Uterus (tissue), 4 donors: ENCODE results near the gene SERPINB2. TPM values are rescaled to one million over a fixed set of nuclear protein-coding genes. Genes with fewer than 3 reads are reported as not detected.
"Not testable (repeated sequence)": the region's sequence is repeated elsewhere in the genome, so short reads cannot be mapped to it uniquely, and the experiment has no call there.

Experiments used
- DNase-seq, 2 donors: peaks; one replicate each; pipeline ENCODE4 v3.0.0-alpha.2; 2019 to 2020
- H3K27ac ChIP-seq, 2 donors: fragments of 200-600 bp; sonication (generic); 1 replicate in 1 of 2; 2 replicates in 1 of 2; pipeline ENCODE4 v1.5.1; 2016 to 2018
- H3K27me3 ChIP-seq, 2 donors: fragments of 200-600 bp; sonication (generic); one replicate each; pipeline ENCODE4 v1.5.1; 2018 to 2019; ENCODE audit warnings: control low read depth in 1 of 2
- H3K36me3 ChIP-seq, 2 donors: fragments of 200-600 bp; sonication (generic); one replicate each; pipeline ENCODE4 v1.5.1; 2019; ENCODE audit warnings: control low read depth in 1 of 2
- H3K4me1 ChIP-seq, 2 donors: fragments of 200-600 bp; sonication (generic); one replicate each; pipeline ENCODE4 v1.5.1; 2018 to 2019; ENCODE audit warnings: control low read depth in 1 of 2
- H3K4me3 ChIP-seq, 2 donors: fragments of 200-600 bp; sonication (generic); 1 replicate in 1 of 2; 2 replicates in 1 of 2; pipeline ENCODE4 v1.5.1; 2018 to 2019; ENCODE audit warnings: mild to moderate bottlenecking in 1 of 2
- H3K9me3 ChIP-seq, 2 donors: fragments of 200-600 bp; sonication (generic); one replicate each; pipeline ENCODE4 v1.5.1; 2019; ENCODE audit warnings: control low read depth in 1 of 2
- CTCF ChIP-seq, 4 experiments: fragments of 200-600 bp in 2 of 4; fragments of 450-650 bp in 2 of 4; sonication (generic) in 2 of 4; IDR thresholded peaks; one replicate each; pipeline ENCODE4 v1.5.1; 2016 to 2019; ENCODE audit warnings: antibody characterized with exemption in 4 of 4, mild to moderate bottlenecking in 2 of 4, moderate library complexity in 1 of 4
- POLR2A ChIP-seq, 2 donors: fragments of 450-650 bp; IDR thresholded peaks; one replicate each; pipeline ENCODE4 v1.6.1; 2016; ENCODE audit warnings: antibody characterized with exemption in 2 of 2, mild to moderate bottlenecking in 1 of 2, moderate library complexity in 1 of 2
- intact Hi-C: fragments of 100-400 bp; cut with DNase I; formaldehyde crosslinking; loops from one replicate; pipeline ENCODE4 v1.15.1; 2023; ENCODE audit warnings: low total_unique reads
- total RNA-seq, 4 donors: library from RNA; depleted of rRNA in 3 of 4; stranded (reverse); fragments of >200 nt in 3 of 4; gene quantifications; one replicate each; pipeline versions ENCODE4 v1.1.0 to v1.2.4, GENCODE V29; 2014 to 2023
- donor health status: DM: yes; HTN: yes; CAD: no.

SERPINB2 gene
- total RNA-seq, 4 donors from 2014 or later, result 0.55 to 8.2 TPM; not detected in 2

- Histone ChIP-seq H3K36me3 (no peaks in the 10 kb centered on the region), H3K27ac (no peak overlapping the region), H3K4me1 (no peaks in the 10 kb centered on the region), H3K27me3 (peaks cover 0 to 3% of the 10 kb centered on the region in 2 donors), H3K9me3 (no peaks in the 10 kb centered on the region), H3K4me3 (no peak overlapping the region)
- DNase-seq, result no peak
- intact Hi-C loops, result no loop called here
- TF ChIP-seq CTCF (IDR thresholded peaks at IDR 0.05) (no peak), POLR2A (IDR thresholded peaks at IDR 0.05) (no peak)
Observed at GRCh38 chr18:63940008-63940407, 52.5 kb downstream of the SERPINB2 start.

- H3K27ac ChIP-seq, H3K27me3 ChIP-seq, intact Hi-C loops, DNase-seq, H3K9me3 ChIP-seq, H3K4me3 ChIP-seq, H3K4me1 ChIP-seq, H3K36me3 ChIP-seq: not testable (repeated sequence)
Observed at GRCh38 chr18:63940543-63941050, 53.1 kb downstream of the SERPINB2 start.

- no peaks in the 10 kb centered on the region for H3K9me3 ChIP-seq
- no peaks in the 10 kb centered on the region for H3K4me1 ChIP-seq
- peaks cover 0 to 21% of the 10 kb centered on the region in 2 donors for H3K27me3 ChIP-seq
- intact Hi-C loops, result no loop called here
- TF ChIP-seq CTCF (IDR thresholded peaks at IDR 0.05), result no peak
- TF ChIP-seq POLR2A (IDR thresholded peaks at IDR 0.05), result no peak
- no peak overlapping the region for H3K4me3 ChIP-seq
- H3K27ac ChIP-seq, result no peak overlapping the region
- no peaks in the 10 kb centered on the region for H3K36me3 ChIP-seq
- no peak for DNase-seq
Observed at GRCh38 chr18:63947051-63947790, 59.7 kb downstream of the SERPINB2 start.

- Histone ChIP-seq H3K4me3 (peak within 1 kb of the TSS in 1 of 2 donors; percentile 3), H3K27me3 (peaks cover 0 to 18% of the 10 kb centered on the region in 2 donors), H3K9me3 (no peaks in the 10 kb centered on the region), H3K36me3 (no peaks in the 10 kb centered on the region), H3K4me1 (no peaks in the 10 kb centered on the region), H3K27ac (no peak within 1 kb of the TSS)
- TF ChIP-seq CTCF (IDR thresholded peaks at IDR 0.05) (peak in 1 of 4 experiments; percentile 44), POLR2A (IDR thresholded peaks at IDR 0.05) (no peak)
- intact Hi-C loops, result no loop called here
- DNase-seq, result peak in 1 of 2 donors; percentile 25
Observed at GRCh38 chr18:63949068-63949737, 61.7 kb downstream of the SERPINB2 start, which contains the start of gene HMSD. HMSD (plus strand) TSS chr18:63949301; CDS start chr18:63953456, 4,155 bp downstream.

- H3K27me3 ChIP-seq, result peaks cover 0 to 23% of the 10 kb centered on the region in 2 donors
- H3K4me3 ChIP-seq, result no peak overlapping the region
- no peak overlapping the region for H3K27ac ChIP-seq
- H3K36me3 ChIP-seq, result no peaks in the 10 kb centered on the region
- no peaks in the 10 kb centered on the region for H3K9me3 ChIP-seq
- H3K4me1 ChIP-seq, result no peaks in the 10 kb centered on the region
- no peak for TF ChIP-seq POLR2A (IDR thresholded peaks at IDR 0.05)
- TF ChIP-seq CTCF (IDR thresholded peaks at IDR 0.05), result no peak
- DNase-seq, result no peak
- intact Hi-C loops, result no loop called here
Observed at GRCh38 chr18:63951302-63951705, 63.8 kb downstream of the SERPINB2 start.

Other genes starting within 250 kb of the SERPINB2 start
- gene SERPINB4, start 243.4 kb upstream of the SERPINB2 start, total RNA-seq, result not detected
- gene SERPINB3, start 225.8 kb upstream of the SERPINB2 start, total RNA-seq, result not detected
- not detected for gene SERPINB11, start 184.7 kb upstream of the SERPINB2 start, total RNA-seq
- not detected for gene SERPINB7, start 112.3 kb upstream of the SERPINB2 start, total RNA-seq
- not detected for gene SERPINB10, start 20.3 kb downstream of the SERPINB2 start, total RNA-seq
- under 1 TPM in 1 of 4 donors, not detected in 3; 0.28 TPM for gene HMSD, start 61.6 kb downstream of the SERPINB2 start, total RNA-seq
- 10 to 100 TPM in 2 of 4 donors, 1 to 10 TPM in 2; 2.3 to 15.0 (median 7.0) TPM for gene SERPINB8, start 82.4 kb downstream of the SERPINB2 start, total RNA-seq